Lung (tissue), 12 donors: Measurements from ENCODE around the gene UXS1. TPM values are rescaled to one million over a fixed set of nuclear protein-coding genes. Genes with fewer than 3 reads are reported as not detected.

Experiments used
- ATAC-seq: fragments of 200-7000 bp; cut with Tn5 transposase; one replicate; pipeline ENCODE4 v1.9.1; 2020; ENCODE audit warnings: moderate number of reproducible peaks; ENCODE audit not compliant: insufficient read depth, low FRiP score
- DNase-seq, 3 donors: peaks; one replicate each; pipeline ENCODE4 v3.0.0-alpha.2; 2013 to 2017
- H3K27ac ChIP-seq, 2 donors: one replicate each; pipeline ENCODE4 v1.5.1; 2013; ENCODE audit warnings: mild to moderate bottlenecking in 2 of 2, moderate library complexity in 2 of 2, control low read depth in 1 of 2, inconsistent platforms in 1 of 2, low read depth in 1 of 2, low read length in 1 of 2
- H3K27me3 ChIP-seq, 3 donors: one replicate each; pipeline ENCODE4 v1.5.1; 2013; ENCODE audit warnings: low read length in 2 of 3; ENCODE audit not compliant: control insufficient read depth in 3 of 3, insufficient read depth in 3 of 3
- H3K36me3 ChIP-seq, 4 donors: one replicate each; pipeline ENCODE4 v1.5.1; 2013; ENCODE audit warnings: low read length in 4 of 4, mild to moderate bottlenecking in 1 of 4, moderate library complexity in 1 of 4; ENCODE audit not compliant: control insufficient read depth in 4 of 4, insufficient read depth in 4 of 4
- H3K4me1 ChIP-seq, 5 donors: one replicate each; pipeline ENCODE4 v1.5.1; 2013; ENCODE audit warnings: low read length in 5 of 5, mild to moderate bottlenecking in 2 of 5, moderate library complexity in 1 of 5; ENCODE audit not compliant: control insufficient read depth in 5 of 5, insufficient read depth in 5 of 5
- H3K4me3 ChIP-seq: one replicate; pipeline ENCODE4 v1.5.1; 2013; ENCODE audit warnings: mild to moderate bottlenecking, control low read depth, moderate library complexity
- H3K9ac ChIP-seq, 2 donors: one replicate each; pipeline ENCODE4 v1.5.1; 2013; ENCODE audit warnings: low read length in 2 of 2, control low read depth in 1 of 2; ENCODE audit not compliant: insufficient read depth in 1 of 2
- H3K9me3 ChIP-seq, 4 donors: one replicate each; pipeline ENCODE4 v1.5.1; 2013; ENCODE audit warnings: low read length in 3 of 4, mild to moderate bottlenecking in 1 of 4, moderate library complexity in 1 of 4; ENCODE audit not compliant: control insufficient read depth in 4 of 4, insufficient read depth in 3 of 4
- WGBS, 2 donors: extraction: QIAGEN DNeasy Blood & Tissue Kit; methylation state at CpG; one replicate each; pipeline ENCODE4 v1.1.7; 2013; 5-methylcytosine and 5-hydroxymethylcytosine counted together
- polyA plus RNA-seq, 2 donors: library from polyadenylated mRNA; stranded (reverse); fragments of 200-250 nt; gene quantifications; one replicate each; pipeline ENCODE4 v1.2.1, GENCODE V29; 2013
- total RNA-seq, 2 donors: library from RNA; depleted of rRNA in 1 of 2; stranded (reverse); fragments of >200 nt in 1 of 2; gene quantifications; one replicate each; pipeline ENCODE4 v1.2.1, GENCODE V29; 2014 to 2021
- TF ChIP-seq, protein P1 (sequence below): IDR thresholded peaks from 2 replicates; pipeline ENCODE4 v1.5.1; 2012; ENCODE audit warnings: mild to moderate bottlenecking; ENCODE audit errors: control extremely low read depth, extremely low read depth
- donor health status: control.
- donor health status: control.
- donor health status: Bipolar disorder and iron deficiency.
- donor health status: healthy.
- donor health status: DM: yes; HTN: yes; CAD: no.

Gene UXS1
- total and polyA plus RNA-seq, 4 donors, result 24.6 to 96.5 (median 43.1) TPM

GRCh38 chr2:106108791-106109190, 85.3 kb downstream of the UXS1 start:
- 74 to 87% methylated on average over 7 of the region's 7 CpGs for WGBS, 2 donors
- no peaks in the 10 kb centered on the region for H3K27me3 ChIP-seq
- no peak overlapping the region for H3K4me3 ChIP-seq
- no peak for ATAC-seq
- no peak overlapping the region for H3K27ac ChIP-seq
- H3K4me1 ChIP-seq, result peaks cover 0 to 18% (median 5%) of the 10 kb centered on the region in 5 donors
- peaks cover 2 to 30% (median 16%) of the 10 kb centered on the region in 4 donors for H3K36me3 ChIP-seq
- H3K9ac ChIP-seq, result no peak overlapping the region
- H3K9me3 ChIP-seq, result no peaks in the 10 kb centered on the region
- TF ChIP-seq, protein P1, sequence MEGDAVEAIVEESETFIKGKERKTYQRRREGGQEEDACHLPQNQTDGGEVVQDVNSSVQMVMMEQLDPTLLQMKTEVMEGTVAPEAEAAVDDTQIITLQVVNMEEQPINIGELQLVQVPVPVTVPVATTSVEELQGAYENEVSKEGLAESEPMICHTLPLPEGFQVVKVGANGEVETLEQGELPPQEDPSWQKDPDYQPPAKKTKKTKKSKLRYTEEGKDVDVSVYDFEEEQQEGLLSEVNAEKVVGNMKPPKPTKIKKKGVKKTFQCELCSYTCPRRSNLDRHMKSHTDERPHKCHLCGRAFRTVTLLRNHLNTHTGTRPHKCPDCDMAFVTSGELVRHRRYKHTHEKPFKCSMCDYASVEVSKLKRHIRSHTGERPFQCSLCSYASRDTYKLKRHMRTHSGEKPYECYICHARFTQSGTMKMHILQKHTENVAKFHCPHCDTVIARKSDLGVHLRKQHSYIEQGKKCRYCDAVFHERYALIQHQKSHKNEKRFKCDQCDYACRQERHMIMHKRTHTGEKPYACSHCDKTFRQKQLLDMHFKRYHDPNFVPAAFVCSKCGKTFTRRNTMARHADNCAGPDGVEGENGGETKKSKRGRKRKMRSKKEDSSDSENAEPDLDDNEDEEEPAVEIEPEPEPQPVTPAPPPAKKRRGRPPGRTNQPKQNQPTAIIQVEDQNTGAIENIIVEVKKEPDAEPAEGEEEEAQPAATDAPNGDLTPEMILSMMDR, result no peak
- DNase-seq, result no peak

DNA sequence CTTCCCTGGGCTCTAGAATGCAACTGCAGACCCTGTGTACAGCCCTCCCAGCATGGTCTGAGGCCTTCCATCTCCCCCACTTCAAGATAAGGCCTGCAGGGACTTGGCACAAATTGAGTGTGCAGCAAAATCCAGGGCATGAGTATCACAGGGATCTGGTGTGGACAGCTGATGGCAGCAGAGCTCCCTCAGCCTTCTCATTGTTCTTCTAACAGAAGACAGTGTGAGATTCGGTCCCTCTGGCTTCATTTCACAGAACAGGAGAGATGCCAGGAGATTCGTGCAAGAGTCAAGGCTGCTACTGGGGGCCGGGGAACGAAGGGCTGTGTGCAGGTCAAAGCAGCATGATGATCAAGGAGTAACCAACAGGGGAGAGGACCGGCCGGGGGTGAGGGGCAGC, 85.8 kb downstream of the UXS1 start:
- H3K27me3 ChIP-seq, result no peaks in the 10 kb centered on the region
- no peak overlapping the region for H3K4me3 ChIP-seq
- DNase-seq, result peak; percentile 70 to 88 (median 80)
- no peaks in the 10 kb centered on the region for H3K9me3 ChIP-seq
- no peak overlapping the region for H3K9ac ChIP-seq
- peaks cover 2 to 30% (median 16%) of the 10 kb centered on the region in 4 donors for H3K36me3 ChIP-seq
- ATAC-seq, result no peak
- H3K27ac ChIP-seq, result no peak overlapping the region
- TF ChIP-seq, protein P1, result no peak
- WGBS, 2 donors, result 64 to 76% methylated on average over 6 of the region's 6 CpGs
- peaks cover 0 to 16% (median 5%) of the 10 kb centered on the region in 5 donors for H3K4me1 ChIP-seq

- H3K4me1 ChIP-seq, result peaks cover 0 to 14% (median 5%) of the 10 kb centered on the region in 5 donors
- TF ChIP-seq, protein P1, result no peak
- DNase-seq, result no peak
- H3K9me3 ChIP-seq, result no peaks in the 10 kb centered on the region
- no peak overlapping the region for H3K9ac ChIP-seq
- peak overlapping the region in 1 of 2 donors; percentile 8 for H3K27ac ChIP-seq
- WGBS, 2 donors, result 75 to 89% methylated on average over 14 of the region's 14 CpGs
- H3K36me3 ChIP-seq, result peaks cover 2 to 30% (median 16%) of the 10 kb centered on the region in 4 donors
- no peaks in the 10 kb centered on the region for H3K27me3 ChIP-seq
- no peak overlapping the region for H3K4me3 ChIP-seq
- ATAC-seq, result no peak
Observed at GRCh38 chr2:106107509-106108131, 86.5 kb downstream of the UXS1 start.
